ENCODE measurements around the gene PTBP2. TPM values are rescaled to one million over a fixed set of nuclear protein-coding genes. Genes with fewer than 3 reads are reported as not detected.

PTBP2 gene
- total RNA-seq, 4 donors from 2014 or later = 117 to 161 (median 121) TPM

- Histone ChIP-seq H3K36me3 (no peaks in the 10 kb centered on the region), H3K4me3 (no peak overlapping the region), H3K9me3 (no peaks in the 10 kb centered on the region), H3K4me1 (no peaks in the 10 kb centered on the region), H3K27ac (no peak overlapping the region), H3K27me3 (no peaks in the 10 kb centered on the region)
- 79 to 83% methylated on average over 4 of the region's 4 CpGs for WGBS, 2 donors (ENCODE audit: low coverage in 1 of 2)
- TF ChIP-seq CTCF (IDR thresholded peaks at IDR 0.05) (no peak), POLR2A (IDR thresholded peaks at IDR 0.05) (no peak)
- ATAC-seq = no peak
Observed at GRCh38 chr1:96708482-96708881, 13.1 kb upstream of the PTBP2 start.

- TF ChIP-seq POLR2A (IDR thresholded peaks at IDR 0.05) (no peak), POLR2AphosphoS5 (IDR thresholded peaks at IDR 0.05) (no peak), CTCF (IDR thresholded peaks at IDR 0.05) (no peak), EP300 (IDR thresholded peaks at IDR 0.05) (no peak)
- Histone ChIP-seq H3K27me3 (no peaks in the 10 kb centered on the region), H3K27ac (no peak overlapping the region), H3K4me3 (no peak overlapping the region), H3K4me1 (no peaks in the 10 kb centered on the region), H3K9me3 (no peaks in the 10 kb centered on the region), H3K36me3 (no peaks in the 10 kb centered on the region)
- 64 to 100% methylated on average over 1 to 4 of the region's 4 CpGs for WGBS, 2 donors (ENCODE audit: low coverage in 1 of 2)
- no peak for ATAC-seq
Observed at GRCh38 chr1:96710708-96711477, 10.7 kb upstream of the PTBP2 start.

- Histone ChIP-seq H3K36me3 (no peaks in the 10 kb centered on the region), H3K4me3 (no peak overlapping the region), H3K27ac (no peak overlapping the region), H3K27me3 (no peaks in the 10 kb centered on the region), H3K9me3 (no peaks in the 10 kb centered on the region), H3K4me1 (no peaks in the 10 kb centered on the region)
- TF ChIP-seq POLR2AphosphoS5 (IDR thresholded peaks at IDR 0.05) = no peak
- no peak for TF ChIP-seq EP300 (IDR thresholded peaks at IDR 0.05)
- TF ChIP-seq CTCF (IDR thresholded peaks at IDR 0.05) = no peak
- no peak for TF ChIP-seq POLR2A (IDR thresholded peaks at IDR 0.05)
- 90 to 92% methylated on average over 2 to 3 of the region's 3 CpGs for WGBS, 2 donors (ENCODE audit: low coverage in 1 of 2)
- ATAC-seq = no peak
Observed at GRCh38 chr1:96713649-96714048, 7.9 kb upstream of the PTBP2 start.

GRCh38 chr1:96714881-96715280, 6.7 kb upstream of the PTBP2 start:
- H3K4me1 ChIP-seq = no peaks in the 10 kb centered on the region
- no peaks in the 10 kb centered on the region for H3K9me3 ChIP-seq
- no peaks in the 10 kb centered on the region for H3K36me3 ChIP-seq
- WGBS, 2 donors (ENCODE audit: low coverage in 1 of 2) = 71 to 77% methylated on average over 2 of the region's 2 CpGs
- no peak overlapping the region for H3K4me3 ChIP-seq
- no peak overlapping the region for H3K27ac ChIP-seq
- no peak for ATAC-seq
- TF ChIP-seq EP300 (IDR thresholded peaks at IDR 0.05) (no peak), POLR2A (IDR thresholded peaks at IDR 0.05) (no peak), POLR2AphosphoS5 (IDR thresholded peaks at IDR 0.05) (no peak), CTCF (IDR thresholded peaks at IDR 0.05) (no peak)
- H3K27me3 ChIP-seq = no peaks in the 10 kb centered on the region

GRCh38 chr1:96715482-96715881, 6.1 kb upstream of the PTBP2 start:
- Histone ChIP-seq H3K9me3 (no peaks in the 10 kb centered on the region), H3K4me1 (peaks cover 0 to 1% (median 0%) of the 10 kb centered on the region in 3 donors), H3K36me3 (no peaks in the 10 kb centered on the region), H3K4me3 (no peak overlapping the region), H3K27me3 (no peaks in the 10 kb centered on the region), H3K27ac (no peak overlapping the region)
- ATAC-seq = no peak
- 58 to 86% methylated on average over 1 of the region's 1 CpG for WGBS, 2 donors (ENCODE audit: low coverage in 1 of 2)
- TF ChIP-seq CTCF (IDR thresholded peaks at IDR 0.05) = no peak
- no peak for TF ChIP-seq EP300 (IDR thresholded peaks at IDR 0.05)
- no peak for TF ChIP-seq POLR2A (IDR thresholded peaks at IDR 0.05)
- TF ChIP-seq POLR2AphosphoS5 (IDR thresholded peaks at IDR 0.05) = no peak

All from gastroesophageal sphincter (tissue), 4 donors.